Measurements from ENCODE around the gene FBXO41.

DNA sequence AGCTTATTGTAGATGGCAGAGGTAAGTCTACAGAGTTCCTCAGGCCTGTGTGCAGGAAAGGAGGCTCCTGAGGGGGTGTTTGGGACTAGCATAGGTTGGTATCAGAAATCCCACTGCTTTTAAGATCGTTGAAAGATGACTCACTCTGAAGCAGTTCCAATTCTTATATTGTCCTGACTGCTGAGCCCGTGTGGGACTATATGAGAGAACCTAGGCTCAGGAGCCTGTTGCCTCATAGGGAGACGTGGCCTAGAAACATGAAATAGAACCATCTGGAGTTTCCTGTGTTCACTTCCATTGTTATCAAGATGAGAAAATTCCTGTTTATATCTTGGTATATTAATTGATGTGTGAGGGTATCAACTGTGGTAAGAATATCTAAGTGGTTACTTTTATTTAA is 44.5 kb downstream of the FBXO41 start:
- TF ChIP-seq BMI1 (IDR thresholded peaks at IDR 0.05; ENCODE audit: borderline replicate concordance) (no peak), EP300 (IDR thresholded peaks at IDR 0.05; ENCODE audit: borderline replicate concordance in 1 of 2, control insufficient read depth in 1 of 2, low read depth in 2 of 2, low read length in 2 of 2) (no peak), ETV6 (conservative IDR thresholded peaks at IDR 0.05 in 1 of 2, IDR thresholded peaks at IDR 0.05 in 1 of 2; ENCODE audit: borderline replicate concordance in 1 of 2, low read depth in 1 of 2) (no peak), MYC (IDR thresholded peaks at IDR 0.05; ENCODE audit: insufficient read depth, insufficient read length, insufficient replicate concordance, low read length, severe bottlenecking) (no peak), CREM (IDR thresholded peaks at IDR 0.05; ENCODE audit: low read depth) (no peak), POLR2A (IDR thresholded peaks at IDR 0.05; ENCODE audit: low read depth, low read length) (no peak), CBX5 (IDR thresholded peaks at IDR 0.05; ENCODE audit: low read depth) (no peak), FOS (IDR thresholded peaks at IDR 0.05; ENCODE audit: borderline replicate concordance, extremely low read depth, insufficient read length) (no peak), FOXM1 (IDR thresholded peaks at IDR 0.05; ENCODE audit: low read depth, low read length) (no peak)
- TF ChIP-seq, protein P1, sequence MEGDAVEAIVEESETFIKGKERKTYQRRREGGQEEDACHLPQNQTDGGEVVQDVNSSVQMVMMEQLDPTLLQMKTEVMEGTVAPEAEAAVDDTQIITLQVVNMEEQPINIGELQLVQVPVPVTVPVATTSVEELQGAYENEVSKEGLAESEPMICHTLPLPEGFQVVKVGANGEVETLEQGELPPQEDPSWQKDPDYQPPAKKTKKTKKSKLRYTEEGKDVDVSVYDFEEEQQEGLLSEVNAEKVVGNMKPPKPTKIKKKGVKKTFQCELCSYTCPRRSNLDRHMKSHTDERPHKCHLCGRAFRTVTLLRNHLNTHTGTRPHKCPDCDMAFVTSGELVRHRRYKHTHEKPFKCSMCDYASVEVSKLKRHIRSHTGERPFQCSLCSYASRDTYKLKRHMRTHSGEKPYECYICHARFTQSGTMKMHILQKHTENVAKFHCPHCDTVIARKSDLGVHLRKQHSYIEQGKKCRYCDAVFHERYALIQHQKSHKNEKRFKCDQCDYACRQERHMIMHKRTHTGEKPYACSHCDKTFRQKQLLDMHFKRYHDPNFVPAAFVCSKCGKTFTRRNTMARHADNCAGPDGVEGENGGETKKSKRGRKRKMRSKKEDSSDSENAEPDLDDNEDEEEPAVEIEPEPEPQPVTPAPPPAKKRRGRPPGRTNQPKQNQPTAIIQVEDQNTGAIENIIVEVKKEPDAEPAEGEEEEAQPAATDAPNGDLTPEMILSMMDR (IDR thresholded peaks at IDR 0.05 in 2 of 3, conservative IDR thresholded peaks at IDR 0.05 in 1 of 3; ENCODE audit: control insufficient read depth in 2 of 3, extremely low read depth in 1 of 3, insufficient read depth in 1 of 3, low read depth in 3 of 3, low read length in 3 of 3) = no peak
- TF ChIP-seq, protein P2, sequence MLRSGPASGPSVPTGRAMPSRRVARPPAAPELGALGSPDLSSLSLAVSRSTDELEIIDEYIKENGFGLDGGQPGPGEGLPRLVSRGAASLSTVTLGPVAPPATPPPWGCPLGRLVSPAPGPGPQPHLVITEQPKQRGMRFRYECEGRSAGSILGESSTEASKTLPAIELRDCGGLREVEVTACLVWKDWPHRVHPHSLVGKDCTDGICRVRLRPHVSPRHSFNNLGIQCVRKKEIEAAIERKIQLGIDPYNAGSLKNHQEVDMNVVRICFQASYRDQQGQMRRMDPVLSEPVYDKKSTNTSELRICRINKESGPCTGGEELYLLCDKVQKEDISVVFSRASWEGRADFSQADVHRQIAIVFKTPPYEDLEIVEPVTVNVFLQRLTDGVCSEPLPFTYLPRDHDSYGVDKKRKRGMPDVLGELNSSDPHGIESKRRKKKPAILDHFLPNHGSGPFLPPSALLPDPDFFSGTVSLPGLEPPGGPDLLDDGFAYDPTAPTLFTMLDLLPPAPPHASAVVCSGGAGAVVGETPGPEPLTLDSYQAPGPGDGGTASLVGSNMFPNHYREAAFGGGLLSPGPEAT (IDR thresholded peaks at IDR 0.05; ENCODE audit: low read depth) = no peak

All from GM12878 (cell line).